8988T (cell line): Measurements from ENCODE around the gene ST6GALNAC3.
"Not testable (repeated sequence)": the region's sequence is repeated elsewhere in the genome, so short reads cannot be mapped to it uniquely, and the experiment has no call there.

Experiments used
- DNase-seq: peaks from one replicate; pipeline ENCODE4 v3.0.0; 2011

Gene ST6GALNAC3

GRCh38 chr1:76203127-76203526 lies 128.6 kb downstream of the ST6GALNAC3 start:
- no peak for DNase-seq

- DNase-seq: no peak
Measured at GRCh38 chr1:76209238-76209637, 134.7 kb downstream of the ST6GALNAC3 start.

DNA sequence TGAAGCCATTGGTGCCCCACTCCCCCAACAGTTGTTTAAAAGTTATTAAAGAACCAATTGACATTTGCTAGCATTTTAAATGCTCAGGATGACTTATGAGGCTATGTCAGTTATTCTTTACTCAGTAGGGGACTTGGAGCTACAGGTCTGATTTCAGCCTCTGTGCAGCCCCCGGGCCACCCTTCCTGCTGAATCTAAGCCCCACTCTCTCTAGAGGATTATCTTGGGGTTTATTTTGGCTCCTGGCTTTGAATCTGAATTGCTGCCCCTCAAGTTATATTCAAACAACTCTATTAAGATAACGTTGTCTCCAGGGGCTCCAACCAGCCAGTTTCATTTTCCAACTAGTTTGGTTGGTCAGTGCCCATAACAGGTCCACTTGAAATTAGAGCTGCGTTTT lies 135.1 kb downstream of the ST6GALNAC3 start:
- DNase-seq: no peak

DNA sequence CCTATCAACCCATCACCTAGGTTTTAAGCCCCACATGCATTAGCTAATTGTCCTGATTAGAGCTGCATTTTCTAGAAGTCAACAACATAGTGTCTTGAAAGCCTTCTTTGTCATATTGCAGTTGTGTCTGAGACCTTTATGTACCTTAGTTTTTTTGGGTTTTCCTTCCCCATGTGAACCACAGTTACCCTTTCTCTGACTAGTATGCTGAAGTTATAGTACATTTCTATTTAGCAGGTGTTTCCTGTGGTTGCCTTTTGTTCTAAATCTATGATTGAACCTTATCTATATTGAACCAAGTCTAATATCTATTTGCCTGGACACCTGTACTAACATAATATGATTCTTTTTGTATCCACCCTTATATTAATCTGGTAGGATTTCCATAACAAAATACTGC lies 135.6 kb downstream of the ST6GALNAC3 start:
- no peak for DNase-seq

- DNase-seq: no peak
Measured at GRCh38 chr1:76218888-76219287, 144.3 kb downstream of the ST6GALNAC3 start.

GRCh38 chr1:76219366-76219818 lies 144.8 kb downstream of the ST6GALNAC3 start:
- no peak for DNase-seq

DNA sequence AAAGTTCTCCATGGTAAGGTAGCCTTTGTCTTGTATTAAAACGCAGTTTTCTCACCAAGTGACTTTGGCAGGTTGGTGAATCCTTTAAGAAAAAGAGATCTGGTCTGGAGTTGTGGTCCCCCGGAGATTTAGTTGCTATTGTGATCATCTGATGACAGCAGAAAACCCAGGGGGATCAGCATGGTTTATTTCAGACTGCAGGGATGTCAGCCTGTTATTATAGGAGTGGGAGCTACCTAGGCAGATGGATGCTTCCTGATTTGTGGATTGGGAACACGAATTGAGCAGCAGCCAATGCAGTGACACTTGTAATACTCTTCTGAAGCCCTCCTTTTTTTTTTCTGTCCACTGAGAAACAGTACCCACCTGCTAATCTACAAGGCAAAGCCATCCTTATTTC lies 150.2 kb downstream of the ST6GALNAC3 start:
- no peak for DNase-seq

- DNase-seq: no peak
Measured at GRCh38 chr1:76225526-76225925, 151.0 kb downstream of the ST6GALNAC3 start.

DNA sequence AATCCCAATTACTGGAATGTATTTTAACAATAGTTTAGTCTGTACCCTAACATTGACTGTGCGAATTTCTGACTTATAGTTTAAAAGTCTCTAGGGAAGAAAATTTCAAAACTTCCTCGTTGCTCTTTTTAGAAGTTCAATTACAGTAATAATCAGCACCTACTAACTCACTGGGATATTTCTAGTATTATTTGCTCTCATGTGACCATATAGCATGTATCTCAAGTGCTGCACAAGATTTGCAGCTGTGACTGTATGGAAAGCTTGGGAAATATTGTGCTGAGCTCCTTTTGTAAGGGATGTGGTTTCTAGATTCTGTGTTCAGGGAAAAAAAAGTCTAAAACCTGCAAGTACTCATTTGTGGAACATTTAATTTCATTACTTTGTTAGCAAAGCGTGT lies 153.1 kb downstream of the ST6GALNAC3 start:
- DNase-seq: no peak

- no peak for DNase-seq
Measured at GRCh38 chr1:76229279-76230005, 154.9 kb downstream of the ST6GALNAC3 start.

DNA sequence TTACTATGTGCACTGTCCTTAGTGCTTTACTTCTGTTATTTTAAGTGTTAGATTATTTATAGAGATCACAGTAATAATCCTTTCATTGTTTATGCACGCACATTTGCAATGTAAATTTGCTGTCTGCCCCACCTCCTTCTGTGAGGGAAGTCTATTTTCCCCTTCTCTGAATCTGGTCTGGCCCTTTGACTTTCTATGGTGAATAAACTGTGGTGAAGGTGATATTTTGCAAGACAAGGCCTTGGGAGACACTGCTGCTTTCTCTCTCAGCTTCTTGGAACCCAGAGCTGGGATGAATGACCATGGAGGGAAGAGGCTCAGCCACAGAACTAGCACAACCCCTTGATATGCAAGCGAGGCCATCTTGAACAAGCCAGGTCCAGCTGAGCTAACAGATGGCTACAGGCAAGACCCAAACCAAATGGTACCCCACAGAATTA lies 156.3 kb downstream of the ST6GALNAC3 start:
- no peak for DNase-seq

- DNase-seq: no peak
Measured at GRCh38 chr1:76231320-76231719, 156.8 kb downstream of the ST6GALNAC3 start.

DNA sequence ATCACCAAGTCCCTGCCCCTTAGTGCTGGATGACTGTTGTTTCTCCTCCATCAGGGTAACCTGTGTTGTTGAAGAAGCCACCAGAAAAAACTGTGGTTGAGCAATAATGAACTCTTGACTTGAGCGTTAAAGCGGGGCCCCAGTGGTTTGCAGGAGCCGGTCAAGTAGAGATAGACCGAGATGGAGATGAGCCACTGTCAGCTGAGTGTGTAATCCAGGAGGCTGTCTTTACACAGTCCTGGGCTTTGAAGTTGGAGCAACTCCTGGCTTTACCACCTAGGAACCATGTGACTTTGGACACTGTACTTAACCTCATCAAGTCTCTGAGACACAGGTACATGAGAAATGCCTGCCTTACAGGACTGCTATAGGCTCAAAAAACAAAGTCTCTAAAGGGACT lies 158.1 kb downstream of the ST6GALNAC3 start:
- no peak for DNase-seq

DNA sequence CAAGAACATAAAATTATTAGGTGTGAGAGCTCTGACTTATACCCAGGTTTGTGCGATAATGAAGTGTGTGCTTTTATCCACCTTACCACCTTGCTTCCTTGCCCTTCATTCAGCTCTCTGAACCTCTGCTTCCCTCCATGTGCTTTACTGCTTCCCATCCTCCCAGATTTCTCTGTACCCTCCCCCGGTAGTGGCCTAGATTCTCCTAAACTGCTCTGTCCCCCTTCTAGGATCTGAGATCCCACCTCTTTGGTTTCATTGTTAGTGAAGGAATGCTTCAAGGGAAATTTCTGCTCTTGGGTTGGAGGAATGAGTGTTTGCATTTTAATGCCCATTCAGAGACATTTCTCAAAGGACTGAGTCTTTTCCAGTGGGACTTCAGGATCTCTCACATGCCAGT lies 159.5 kb downstream of the ST6GALNAC3 start:
- DNase-seq: no peak

DNA sequence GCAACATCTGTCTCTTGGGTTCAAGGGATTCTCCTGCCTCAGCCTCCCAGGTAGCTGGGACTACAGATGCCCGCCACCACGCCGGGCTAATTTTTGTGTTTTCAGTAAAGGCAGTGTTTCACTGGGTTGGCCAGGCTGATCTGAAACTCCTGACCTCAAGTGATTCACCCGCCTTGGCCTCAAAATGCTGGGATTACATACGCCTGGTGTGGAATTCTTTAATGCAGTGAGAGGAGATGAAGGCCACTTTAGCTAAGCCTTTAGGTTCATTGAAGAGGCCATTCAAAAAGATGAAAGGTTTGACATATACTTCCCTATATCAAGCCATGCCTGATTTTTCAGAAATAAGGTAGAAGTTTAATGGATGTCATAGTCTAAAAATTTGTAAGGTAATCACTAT lies 162.7 kb downstream of the ST6GALNAC3 start:
- DNase-seq: no peak

DNA sequence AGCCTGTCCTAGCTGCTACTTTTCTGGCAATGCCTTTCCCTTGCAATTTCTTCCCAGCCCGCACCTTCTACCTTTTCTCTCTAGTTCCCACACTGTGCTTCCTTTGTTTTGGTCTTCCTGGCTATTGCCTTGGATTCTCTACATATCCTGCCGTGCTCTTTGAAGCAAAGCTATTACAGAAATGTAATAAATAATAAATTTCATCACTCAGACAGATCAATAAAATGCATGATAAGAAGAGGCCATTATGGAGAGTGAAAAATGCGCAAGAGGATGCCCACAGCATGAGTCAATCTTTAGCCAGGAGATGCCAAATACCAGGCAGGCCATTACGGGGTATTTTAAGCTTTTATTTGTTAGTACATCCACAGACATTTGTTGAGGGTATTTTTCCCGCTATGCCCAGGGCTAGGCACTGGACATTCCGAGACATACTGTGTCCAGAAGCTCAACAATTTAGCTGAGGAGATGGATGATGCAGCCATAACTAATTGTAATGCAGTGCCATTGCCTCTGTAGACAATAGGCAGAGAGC lies 163.6 kb downstream of the ST6GALNAC3 start:
- DNase-seq: no peak

DNA sequence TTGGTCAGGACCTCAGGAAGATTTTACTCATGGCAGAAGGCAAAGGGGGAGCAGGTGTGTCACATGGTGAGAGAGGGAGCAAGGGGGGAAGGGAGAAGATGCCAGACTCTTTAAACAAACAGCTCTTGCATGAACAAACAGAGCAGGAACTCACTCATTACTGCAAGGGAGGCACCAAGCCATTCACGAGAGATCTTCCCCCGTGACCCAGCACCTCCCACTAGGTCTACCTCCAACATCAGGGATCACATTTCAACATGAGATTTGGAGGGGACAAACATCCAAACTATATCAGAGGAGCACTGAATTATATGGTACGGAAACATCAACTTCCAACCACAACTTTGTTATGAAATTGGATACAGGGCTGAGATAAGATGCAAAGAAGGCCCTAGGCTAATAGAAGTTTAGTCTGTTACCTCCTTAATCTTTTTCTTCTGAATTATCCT lies 164.9 kb downstream of the ST6GALNAC3 start:
- no peak for DNase-seq

GRCh38 chr1:76240316-76240715 lies 165.8 kb downstream of the ST6GALNAC3 start:
- no peak for DNase-seq

DNA sequence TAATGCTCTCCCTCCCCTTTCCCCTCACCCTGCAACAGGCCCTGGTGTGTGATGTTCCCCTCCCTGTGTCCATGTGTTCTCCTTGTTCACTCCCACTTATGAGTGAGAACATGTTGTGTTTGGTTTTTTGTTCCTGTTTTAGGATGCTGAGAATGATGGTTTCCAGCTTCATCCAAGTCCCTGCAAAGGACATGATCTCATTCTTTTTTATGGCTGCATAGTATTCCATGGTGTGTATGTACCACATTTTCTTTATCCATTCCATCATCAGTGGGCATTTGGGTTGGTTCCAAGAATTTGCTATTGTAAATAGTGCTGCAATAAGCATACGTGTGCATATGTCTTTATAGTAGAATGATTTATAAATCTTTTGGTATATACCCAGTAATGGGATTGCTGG lies 168.0 kb downstream of the ST6GALNAC3 start:
- DNase-seq: not testable (repeated sequence)

GRCh38 chr1:76247261-76247852 lies 172.8 kb downstream of the ST6GALNAC3 start:
- DNase-seq: no peak

DNA sequence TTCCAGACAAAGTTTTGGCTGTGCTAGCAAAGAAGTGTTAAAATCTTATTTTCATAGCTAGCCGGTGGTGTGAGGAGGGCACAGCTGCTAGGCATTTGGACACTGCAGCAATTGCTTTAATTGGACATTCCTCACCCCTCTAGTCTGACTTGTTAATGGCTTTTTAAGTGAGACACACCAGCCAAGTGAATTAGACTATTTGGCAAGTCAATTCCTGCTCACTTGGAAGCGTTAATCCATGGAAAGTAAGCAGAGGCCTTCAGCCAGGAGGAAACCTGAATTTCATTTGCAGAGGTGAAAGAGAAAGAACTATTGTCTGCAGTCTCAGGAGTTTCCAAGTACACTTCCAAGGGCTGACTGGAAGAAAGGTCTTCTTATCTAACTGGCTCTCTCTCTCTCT lies 175.7 kb downstream of the ST6GALNAC3 start:
- no peak for DNase-seq

GRCh38 chr1:76252431-76252830 lies 177.9 kb downstream of the ST6GALNAC3 start:
- no peak for DNase-seq

GRCh38 chr1:76254104-76255030 lies 179.8 kb downstream of the ST6GALNAC3 start:
- no peak for DNase-seq
